Stomach (tissue), 9 donors: ENCODE measurements around the gene ATP13A3. TPM values are rescaled to one million over a fixed set of nuclear protein-coding genes. Genes with fewer than 3 reads are reported as not detected.

Experiments used
- DNase-seq, 2 donors: peaks; one replicate each; pipeline versions ENCODE4 v3.0.0 to v3.0.0-alpha.2; 2013 to 2019
- H3K27ac ChIP-seq, 5 donors: fragments of 200-600 bp in 4 of 5; sonication (generic) in 4 of 5; one replicate each; pipeline ENCODE4 v1.5.1; 2013 to 2019; ENCODE audit warnings: mild to moderate bottlenecking in 1 of 5, moderate library complexity in 1 of 5
- H3K27me3 ChIP-seq, 3 donors: fragments of 200-600 bp; sonication (generic); one replicate each; pipeline ENCODE4 v1.5.1; 2017 to 2019; ENCODE audit warnings: mixed run types in 1 of 3
- H3K36me3 ChIP-seq, 4 donors: fragments of 200-600 bp; sonication (generic); 1 replicate in 3 of 4; 2 replicates in 1 of 4; pipeline ENCODE4 v1.5.1; 2016 to 2019
- H3K4me1 ChIP-seq, 4 donors: fragments of 200-600 bp; sonication (generic); one replicate each; pipeline ENCODE4 v1.5.1; 2016 to 2019
- H3K4me3 ChIP-seq, 4 donors: fragments of 200-600 bp; sonication (generic) in 3 of 4; one replicate each; pipeline ENCODE4 v1.5.1; 2016 to 2019; ENCODE audit warnings: mild to moderate bottlenecking in 1 of 4
- H3K9me3 ChIP-seq, 4 donors: fragments of 200-600 bp; sonication (generic); one replicate each; pipeline ENCODE4 v1.5.1; 2016 to 2019
- CTCF ChIP-seq, 7 experiments: fragments of 450-650 bp in 4 of 7; fragments of 200-600 bp in 3 of 7; sonication (generic) in 3 of 7; IDR thresholded peaks; one replicate each; pipeline ENCODE4 v1.5.1; 2016 to 2019; ENCODE audit warnings: antibody characterized with exemption in 7 of 7, control low read depth in 2 of 7, mild to moderate bottlenecking in 1 of 7
- EP300 ChIP-seq: sonication (generic); formaldehyde crosslinking; IDR thresholded peaks from one replicate; pipeline ENCODE4 v1.6.1; 2017; ENCODE audit warnings: antibody characterized with exemption
- POLR2A ChIP-seq, 4 donors: fragments of 450-650 bp; IDR thresholded peaks; one replicate each; pipeline ENCODE4 v1.6.1; 2016; ENCODE audit warnings: antibody characterized with exemption in 4 of 4, control low read depth in 2 of 4, mild to moderate bottlenecking in 1 of 4, moderate library complexity in 1 of 4
- POLR2AphosphoS5 ChIP-seq, 3 donors: sonication (generic); formaldehyde crosslinking; IDR thresholded peaks; one replicate each; pipeline ENCODE4 v1.6.1; 2016; ENCODE audit warnings: antibody characterized with exemption in 3 of 3
- WGBS, 5 donors: extraction: QIAGEN DNeasy Blood & Tissue Kit in 3 of 5; methylation state at CpG; one replicate each; pipeline versions ENCODE4 v1.1.5 to v1.1.7; 2013 to 2018; 5-methylcytosine and 5-hydroxymethylcytosine counted together
- intact Hi-C: fragments of 100-400 bp; cut with DNase I; formaldehyde crosslinking; loops from one replicate; pipeline ENCODE4 v1.15.1; 2023; ENCODE audit warnings: low total_unique reads
- polyA plus RNA-seq, 3 donors: library from polyadenylated mRNA; stranded (reverse); fragments of 200-250 nt; gene quantifications; one replicate each; pipeline ENCODE4 v1.2.3, GENCODE V29; 2013
- total RNA-seq, 5 donors: library from RNA; depleted of rRNA; stranded (reverse); fragments of >200 nt; gene quantifications; one replicate each; pipeline versions ENCODE4 v1.1.0 to v1.2.3, GENCODE V29; 2014 to 2016
- donor health status: healthy with polysubstance abuse.
- donor health status: Bipolar disorder and iron deficiency.
- donor health status: healthy.

ATP13A3 gene
- total and polyA plus RNA-seq, 8 donors = 11.2 to 332 (median 21.4) TPM

GRCh38 chr3:194395778-194396538 is 90.8 kb downstream of the ATP13A3 start:
- H3K27ac ChIP-seq = peak overlapping the region in 3 of 5 donors; percentile 47 to 68 (median 66)
- peaks cover 0 to 2% (median 0%) of the 10 kb centered on the region in 4 donors for H3K9me3 ChIP-seq
- H3K36me3 ChIP-seq = no peaks in the 10 kb centered on the region
- TF ChIP-seq POLR2AphosphoS5 (IDR thresholded peaks at IDR 0.05) = no peak
- TF ChIP-seq CTCF (IDR thresholded peaks at IDR 0.05) = no peak
- no peak for TF ChIP-seq POLR2A (IDR thresholded peaks at IDR 0.05)
- no peak for TF ChIP-seq EP300
- H3K4me3 ChIP-seq = peak overlapping the region in 3 of 4 donors; percentile 22 to 42 (median 34)
- 57 to 72% (median 65%) methylated on average over 26 of the region's 26 CpGs for WGBS, 5 donors
- H3K27me3 ChIP-seq = peaks cover 0 to 52% (median 15%) of the 10 kb centered on the region in 3 donors
- peaks cover 13 to 25% (median 20%) of the 10 kb centered on the region in 4 donors for H3K4me1 ChIP-seq
- peak in 1 of 2 donors; percentile 86 for DNase-seq
- intact Hi-C loops = no loop called here

- no peak overlapping the region for H3K4me3 ChIP-seq
- H3K36me3 ChIP-seq = no peaks in the 10 kb centered on the region
- intact Hi-C loops = no loop called here
- H3K27me3 ChIP-seq = peaks cover 0 to 52% (median 15%) of the 10 kb centered on the region in 3 donors
- peak in 1 of 2 donors; percentile 84 for DNase-seq
- 58 to 74% (median 61%) methylated on average over 5 of the region's 5 CpGs for WGBS, 5 donors
- peaks cover 0 to 6% (median 0%) of the 10 kb centered on the region in 4 donors for H3K9me3 ChIP-seq
- H3K27ac ChIP-seq = peak overlapping the region in 2 of 5 donors; percentile 13 to 68
- peaks cover 13 to 25% (median 20%) of the 10 kb centered on the region in 4 donors for H3K4me1 ChIP-seq
- TF ChIP-seq POLR2AphosphoS5 (IDR thresholded peaks at IDR 0.05) (no peak), CTCF (IDR thresholded peaks at IDR 0.05) (no peak), EP300 (no peak), POLR2A (IDR thresholded peaks at IDR 0.05) (no peak)
Observed at GRCh38 chr3:194395212-194395611, 91.6 kb downstream of the ATP13A3 start.

GRCh38 chr3:194392576-194392975 is 94.2 kb downstream of the ATP13A3 start:
- TF ChIP-seq POLR2A (IDR thresholded peaks at IDR 0.05) (no peak), CTCF (IDR thresholded peaks at IDR 0.05) (no peak), EP300 (no peak), POLR2AphosphoS5 (IDR thresholded peaks at IDR 0.05) (no peak)
- Histone ChIP-seq H3K4me1 (peaks cover 5 to 15% (median 12%) of the 10 kb centered on the region in 4 donors), H3K9me3 (peaks cover 0 to 6% (median 0%) of the 10 kb centered on the region in 4 donors), H3K4me3 (no peak overlapping the region), H3K27me3 (peaks cover 0 to 40% (median 9%) of the 10 kb centered on the region in 3 donors), H3K36me3 (no peaks in the 10 kb centered on the region), H3K27ac (no peak overlapping the region)
- intact Hi-C loops = no loop called here
- 89 to 96% (median 93%) methylated on average over 7 of the region's 7 CpGs for WGBS, 5 donors
- no peak for DNase-seq

GRCh38 chr3:194390835-194391234 is 96.0 kb downstream of the ATP13A3 start:
- TF ChIP-seq POLR2A (IDR thresholded peaks at IDR 0.05) (no peak), EP300 (no peak), CTCF (IDR thresholded peaks at IDR 0.05) (no peak), POLR2AphosphoS5 (IDR thresholded peaks at IDR 0.05) (no peak)
- DNase-seq = no peak
- Histone ChIP-seq H3K9me3 (peaks cover 0 to 6% (median 0%) of the 10 kb centered on the region in 4 donors), H3K4me1 (no peaks in the 10 kb centered on the region), H3K4me3 (no peak overlapping the region), H3K27me3 (peaks cover 0 to 22% (median 0%) of the 10 kb centered on the region in 3 donors), H3K36me3 (no peaks in the 10 kb centered on the region), H3K27ac (no peak overlapping the region)
- intact Hi-C loops = no loop called here
